ENCODE results near the gene BIRC7. TPM values are rescaled to one million over a fixed set of nuclear protein-coding genes. Genes with fewer than 3 reads are reported as not detected.

The BIRC7 gene
- total and polyA plus RNA-seq, 2 of the 4 experiments (the other 2 are of a cell fraction), result not detected

GRCh38 chr20:63218701-63219446 is 16.8 kb upstream of the BIRC7 start:
- H2AK9ac ChIP-seq (replicated peaks; ENCODE audit: low read depth, low read length, poor library complexity), result no peak overlapping the region
- no peak overlapping the region for H2BK5ac ChIP-seq (ENCODE audit: low read depth, low read length, poor library complexity, severe bottlenecking)
- no peak overlapping the region for H4K91ac ChIP-seq (ENCODE audit: insufficient read depth, low read depth, low read length)
- BruUV-seq (replicated peaks), result no TSS peak
- H4K5ac ChIP-seq (ENCODE audit: low read depth, low read length), result no peak overlapping the region
- POLR2A ChIA-PET (ENCODE audit: unreplicated experiment), result no interaction called here
- H3K79me1 ChIP-seq (ENCODE audit: low read depth in 1 of 2, low read length in 2 of 2), result peaks cover 9 to 15% of the 10 kb centered on the region in 2 experiments; a peak in 3 of 4 replicates
- no peak overlapping the region for H3K27ac ChIP-seq (ENCODE audit: insufficient read depth, low read length)
- dilution Hi-C loops (cut with HindIII; ENCODE audit: low sequenced_read_pairs, unreplicated experiment) (no loop called here), intact Hi-C loops (cut with micrococcal nuclease) (loop anchor here (5.0 kb wide), 1 partner anchor 53 kb away; the partner anchor contains the start of gene ARFGAP1), in situ Hi-C loops (cut with MboI; ENCODE audit: low sequenced_read_pairs) (no loop called here)
- no peak overlapping the region for H2BK120ac ChIP-seq (ENCODE audit: low read depth, low read length)
- H3K9me3 ChIP-seq (ENCODE audit: control insufficient read depth, insufficient read depth, low read length), result no peaks in the 10 kb centered on the region
- no peak overlapping the region for H3K56ac ChIP-seq (ENCODE audit: extremely low read depth, insufficient read depth, low read length)
- H4K20me1 ChIP-seq (ENCODE audit: insufficient read depth, low read length), result peaks cover 24% of the 10 kb centered on the region
- no peak overlapping the region for H3K9ac ChIP-seq (ENCODE audit: low read depth, low read length)
- 60% methylated on average over 1 of the region's 13 CpGs; no CpG with 5 or more reads in 1 of the 2 experiments for WGBS, 2 experiments (ENCODE audit: extremely low coverage in 2 of 2, insufficient read length in 1 of 2)
- H3K18ac ChIP-seq (ENCODE audit: low read depth, low read length), result no peak overlapping the region
- H3K27me3 ChIP-seq (ENCODE audit: control insufficient read depth, insufficient read depth, low read length), result peaks cover 28% of the 10 kb centered on the region
- H3K4ac ChIP-seq (ENCODE audit: low read depth, low read length), result no peak overlapping the region
- no peak overlapping the region for H3K4me3 ChIP-seq (ENCODE audit: insufficient read depth, low read depth, low read length)
- no peak overlapping the region for H2BK20ac ChIP-seq (ENCODE audit: low read depth, low read length)
- DNase-seq, result no peak
- no peaks in the 10 kb centered on the region for H3K9me1 ChIP-seq (ENCODE audit: insufficient read depth, low read length)
- H2AFZ ChIP-seq (replicated peaks; ENCODE audit: low read length, poor library complexity), result no peak overlapping the region
- H3K14ac ChIP-seq (replicated peaks; ENCODE audit: low read depth, low read length), result no peak overlapping the region
- no peak for ATAC-seq (ENCODE audit: low read depth)
- no peak overlapping the region for H3K4me2 ChIP-seq (ENCODE audit: low read depth, low read length)
- no peaks in the 10 kb centered on the region for H3K36me3 ChIP-seq (ENCODE audit: control insufficient read depth, insufficient read depth, low read length)
- TF ChIP-seq RFX5 (IDR thresholded peaks at IDR 0.05; ENCODE audit: low read depth, low read length), result no peak
- H2BK15ac ChIP-seq (ENCODE audit: low read depth, low read length), result no peak overlapping the region
- H3K23ac ChIP-seq (ENCODE audit: low read depth, low read length), result no peak overlapping the region
- H4K8ac ChIP-seq (ENCODE audit: low read depth in 2 of 2, low read length in 2 of 2), result no peak overlapping the region
- H2AK5ac ChIP-seq (ENCODE audit: low read depth, low read length), result no peak overlapping the region
- CTCF ChIA-PET, result no interaction called here
- H3K4me1 ChIP-seq (ENCODE audit: control insufficient read depth, insufficient read depth, low read length), result peaks cover 5% of the 10 kb centered on the region

Measured in IMR-90 (cell line).